Gastroesophageal sphincter (tissue), 3 donors: ENCODE results near the gene TACSTD2.

ENCODE experiments used
- EP300 ChIP-seq: sonication (generic); formaldehyde crosslinking; IDR thresholded peaks from one replicate; pipeline ENCODE4 v1.6.1; 2017; ENCODE audit warnings: antibody characterized with exemption, mild to moderate bottlenecking
- TF ChIP-seq, protein P1 (sequence below), 4 experiments: fragments of 200-600 bp in 2 of 4; fragments of 450-650 bp in 2 of 4; sonication (generic) in 1 of 4; IDR thresholded peaks; one replicate each; pipeline ENCODE4 v1.5.1; 2017 to 2019; ENCODE audit warnings: antibody characterized with exemption in 4 of 4, mild to moderate bottlenecking in 2 of 4, moderate library complexity in 2 of 4

DNA sequence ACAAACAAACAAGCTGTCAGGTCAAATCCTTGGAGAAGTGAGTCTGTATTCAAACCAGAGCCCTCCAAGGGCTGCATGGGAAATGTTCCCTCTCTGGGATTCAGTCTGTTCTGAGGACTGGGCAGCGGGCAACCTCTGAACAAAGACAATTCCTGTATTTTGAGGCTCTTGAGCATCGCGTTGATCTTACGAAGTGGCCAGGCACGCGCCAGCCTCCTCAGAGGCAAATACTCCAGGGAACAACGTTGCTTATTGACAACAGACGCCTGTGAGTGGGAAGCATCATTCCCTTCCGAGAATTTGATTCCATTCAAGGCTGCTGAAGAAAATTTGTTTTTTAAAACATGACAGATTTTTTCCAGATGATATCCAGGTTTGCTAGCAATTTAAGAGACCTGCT, 20.0 kb upstream of the TACSTD2 start:
- TF ChIP-seq EP300 = no peak
- TF ChIP-seq, protein P1, sequence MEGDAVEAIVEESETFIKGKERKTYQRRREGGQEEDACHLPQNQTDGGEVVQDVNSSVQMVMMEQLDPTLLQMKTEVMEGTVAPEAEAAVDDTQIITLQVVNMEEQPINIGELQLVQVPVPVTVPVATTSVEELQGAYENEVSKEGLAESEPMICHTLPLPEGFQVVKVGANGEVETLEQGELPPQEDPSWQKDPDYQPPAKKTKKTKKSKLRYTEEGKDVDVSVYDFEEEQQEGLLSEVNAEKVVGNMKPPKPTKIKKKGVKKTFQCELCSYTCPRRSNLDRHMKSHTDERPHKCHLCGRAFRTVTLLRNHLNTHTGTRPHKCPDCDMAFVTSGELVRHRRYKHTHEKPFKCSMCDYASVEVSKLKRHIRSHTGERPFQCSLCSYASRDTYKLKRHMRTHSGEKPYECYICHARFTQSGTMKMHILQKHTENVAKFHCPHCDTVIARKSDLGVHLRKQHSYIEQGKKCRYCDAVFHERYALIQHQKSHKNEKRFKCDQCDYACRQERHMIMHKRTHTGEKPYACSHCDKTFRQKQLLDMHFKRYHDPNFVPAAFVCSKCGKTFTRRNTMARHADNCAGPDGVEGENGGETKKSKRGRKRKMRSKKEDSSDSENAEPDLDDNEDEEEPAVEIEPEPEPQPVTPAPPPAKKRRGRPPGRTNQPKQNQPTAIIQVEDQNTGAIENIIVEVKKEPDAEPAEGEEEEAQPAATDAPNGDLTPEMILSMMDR (IDR thresholded peaks at IDR 0.05) = no peak
